GM23338 (cell line): Measurements from ENCODE around the gene RBM19. TPM values are rescaled to one million over a fixed set of nuclear protein-coding genes. Genes with fewer than 3 reads are reported as not detected.

Experiments
- ATAC-seq: fragments of 200-7000 bp; cut with Tn5 transposase; 3 replicates; pipeline ENCODE4 v1.9.1; 2020
- DNase-seq: peaks from one replicate; pipeline ENCODE4 v3.0.0-alpha.2; 2015; ENCODE audit warnings: low spot score
- H2AFZ ChIP-seq: fragments of 200-600 bp; sonication (generic); 2 replicates; pipeline ENCODE4 v1.8.0; 2016; ENCODE audit warnings: antibody characterized with exemption, mild to moderate bottlenecking, moderate library complexity
- H3F3A ChIP-seq: fragments of 200-600 bp; sonication (generic); replicated peaks from 2 replicates; pipeline ENCODE4 v1.8.0; 2017; ENCODE audit warnings: antibody characterized with exemption, mixed run types, low read depth
- H3K27ac ChIP-seq: fragments of 200-600 bp; sonication (generic); 2 replicates; pipeline ENCODE4 v1.6.1; 2016; ENCODE audit warnings: low read depth
- H3K27me3 ChIP-seq: fragments of 200-600 bp; sonication (generic); 2 replicates; pipeline ENCODE4 v1.8.0; 2016; ENCODE audit warnings: mild to moderate bottlenecking, mixed run types, moderate library complexity; ENCODE audit not compliant: insufficient read depth
- H3K36me3 ChIP-seq: fragments of 200-600 bp; sonication (generic); 2 replicates; pipeline ENCODE4 v1.8.0; 2016; ENCODE audit warnings: mild to moderate bottlenecking; ENCODE audit not compliant: insufficient read depth
- H3K4me1 ChIP-seq: fragments of 200-600 bp; sonication (generic); 2 replicates; pipeline ENCODE4 v1.8.0; 2016; ENCODE audit warnings: mild to moderate bottlenecking, moderate library complexity; ENCODE audit not compliant: insufficient read depth
- H3K4me2 ChIP-seq: fragments of 200-600 bp; sonication (generic); 2 replicates; pipeline ENCODE4 v1.7.1; 2017; ENCODE audit warnings: mixed run types
- H3K4me3 ChIP-seq: fragments of 200-600 bp; sonication (generic); 2 replicates; pipeline ENCODE4 v1.6.1; 2016; ENCODE audit warnings: mixed run types
- H3K79me2 ChIP-seq: fragments of 200-600 bp; sonication (generic); replicated peaks from 2 replicates; pipeline ENCODE4 v1.8.0; 2017; ENCODE audit warnings: mild to moderate bottlenecking; ENCODE audit not compliant: insufficient read depth
- H3K9me2 ChIP-seq: fragments of 200-600 bp; sonication (generic); 2 replicates; pipeline ENCODE4 v1.8.0; 2017; ENCODE audit not compliant: insufficient read depth
- H4K20me1 ChIP-seq: fragments of 200-600 bp; sonication (generic); replicated peaks from 2 replicates; pipeline ENCODE4 v1.8.0; 2017; ENCODE audit warnings: mild to moderate bottlenecking; ENCODE audit not compliant: insufficient read depth
- H3K27ac Mint-ChIP-seq: 2 replicates; pipeline ENCODE4 v1.8.0; 2020; ENCODE audit warnings: inconsistent platforms, mild to moderate bottlenecking, moderate library complexity, mixed read lengths
- H3K27me3 Mint-ChIP-seq: 3 replicates; pipeline ENCODE4 v1.8.0; 2022; ENCODE audit warnings: low read depth, mild to moderate bottlenecking, moderate library complexity, mixed read lengths, inconsistent platforms; ENCODE audit not compliant: insufficient read depth, poor library complexity
- H3K36me3 Mint-ChIP-seq: 3 replicates; pipeline ENCODE4 v1.8.0; 2021; ENCODE audit warnings: low read depth, mild to moderate bottlenecking, inconsistent platforms, moderate library complexity, mixed read lengths
- H3K4me1 Mint-ChIP-seq: 3 replicates; pipeline ENCODE4 v1.8.0; 2020; ENCODE audit warnings: mild to moderate bottlenecking, inconsistent platforms, mixed read lengths
- H3K4me3 Mint-ChIP-seq: 3 replicates; pipeline ENCODE4 v1.8.0; 2021; ENCODE audit warnings: moderate library complexity, mild to moderate bottlenecking, inconsistent platforms, mixed read lengths
- H3K9me3 Mint-ChIP-seq: 3 replicates; pipeline ENCODE4 v1.8.0; 2020; ENCODE audit warnings: moderate library complexity, mild to moderate bottlenecking, inconsistent platforms, mixed read lengths
- CREB1 ChIP-seq: fragments of 250-450 bp; sonication (Bioruptor Pico); IDR thresholded peaks from 2 replicates; pipeline ENCODE4 v1.5.0; 2020; ENCODE audit warnings: low read depth, mild to moderate bottlenecking, moderate library complexity
- EZH2 ChIP-seq: fragments of 200-600 bp; sonication (generic); IDR thresholded peaks from one replicate; pipeline ENCODE4 v1.8.0; 2017; ENCODE audit warnings: antibody characterized with exemption, mild to moderate bottlenecking, low read depth; ENCODE audit not compliant: unreplicated experiment
- EZH2phosphoT487 ChIP-seq: fragments of 200-600 bp; sonication (generic); IDR thresholded peaks from one replicate; pipeline ENCODE4 v1.8.1; 2018; ENCODE audit warnings: antibody characterized with exemption; ENCODE audit not compliant: unreplicated experiment
- JUNB ChIP-seq: IDR thresholded peaks from one replicate; pipeline ENCODE4 v1.6.1; 2016; ENCODE audit warnings: antibody characterized with exemption; ENCODE audit not compliant: unreplicated experiment
- NANOG ChIP-seq: IDR thresholded peaks from 2 replicates; pipeline ENCODE4 v1.6.1; 2016; ENCODE audit warnings: antibody characterized with exemption, borderline replicate concordance
- POLR2AphosphoS5 ChIP-seq: IDR thresholded peaks from 2 replicates; pipeline ENCODE4 v1.6.1; 2016; ENCODE audit warnings: antibody characterized with exemption, low read depth
- STAT1 ChIP-seq: IDR thresholded peaks from one replicate; pipeline ENCODE4 v1.6.1; 2016; ENCODE audit warnings: antibody characterized with exemption; ENCODE audit not compliant: unreplicated experiment
- ZNF114 ChIP-seq: fragments of 250-450 bp; sonication (Bioruptor Pico); IDR thresholded peaks from 2 replicates; pipeline ENCODE4 v1.5.0; 2020; ENCODE audit warnings: mild to moderate bottlenecking, moderate library complexity
- ZNF331 ChIP-seq: fragments of 250-450 bp; sonication (Bioruptor Pico); IDR thresholded peaks from 2 replicates; pipeline ENCODE4 v1.5.0; 2020; ENCODE audit warnings: low read depth, mild to moderate bottlenecking, moderate library complexity
- polyA plus RNA-seq: library from polyadenylated mRNA; unstranded; fragments of >200 nt; fragmentation: Nextera tagmentation; extraction: Ambion mirVana; gene quantifications from 2 replicates; pipeline ENCODE4 v1.2.1, GENCODE V29; 2016
- total RNA-seq: library from RNA; depleted of rRNA; stranded (reverse); fragments of >200 nt; shearing (Covaris generic); gene quantifications from 2 replicates; pipeline ENCODE4 v1.2.3, GENCODE V29; 2014
- TF ChIP-seq, protein P1 (sequence below), 2 experiments: fragments of 200-600 bp in 1 of 2; sonication (generic) in 1 of 2; conservative IDR thresholded peaks; 2 replicates each; pipeline versions ENCODE4 v1.5.1 to v1.6.1; 2016 to 2017; ENCODE audit warnings: antibody characterized with exemption in 2 of 2, low read depth in 2 of 2, mild to moderate bottlenecking in 2 of 2, moderate library complexity in 1 of 2
- TF ChIP-seq, protein P2 (sequence below): IDR thresholded peaks from 2 replicates; pipeline ENCODE4 v1.6.1; 2016; ENCODE audit warnings: antibody characterized with exemption
- TF ChIP-seq, protein P3 (sequence below): IDR thresholded peaks from one replicate; pipeline ENCODE4 v1.6.1; 2018; ENCODE audit warnings: antibody characterized with exemption; ENCODE audit not compliant: unreplicated experiment
- TF ChIP-seq, protein P4 (sequence below): fragments of 250-450 bp; sonication (Bioruptor Pico); IDR thresholded peaks from 2 replicates; pipeline ENCODE4 v1.5.0; 2020; ENCODE audit warnings: mild to moderate bottlenecking, moderate library complexity

Gene RBM19
- total and polyA plus RNA-seq, 2 experiments from 2014 or later: 43.4 to 56.7 TPM

DNA sequence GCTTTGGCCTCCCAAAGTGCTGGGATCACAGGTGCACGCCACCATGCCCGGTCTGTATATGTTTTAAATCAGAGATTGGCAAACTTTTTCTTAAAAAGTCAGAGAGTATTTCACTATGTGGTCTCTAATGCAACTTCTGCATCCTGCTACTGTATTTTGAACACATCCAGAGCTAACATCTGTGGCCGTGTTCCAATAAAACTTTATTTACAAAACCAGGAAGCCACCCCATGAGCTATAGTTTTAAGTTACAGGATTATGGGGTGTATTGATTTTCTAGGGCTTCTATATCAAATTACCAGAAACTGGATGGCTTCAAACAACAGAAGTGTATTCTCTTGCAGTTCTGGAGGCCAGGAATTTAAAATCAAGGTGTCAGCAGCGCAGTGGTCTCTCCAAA is 5.3 kb upstream of the RBM19 start:
- Mint-ChIP-seq H3K36me3 (no peaks in the 10 kb centered on the region), H3K4me3 (no peak overlapping the region), H3K4me1 (peaks cover 10% of the 10 kb centered on the region; the same call in 2 of the 3 replicates), H3K27me3 (peaks cover 5% of the 10 kb centered on the region), H3K9me3 (no peaks in the 10 kb centered on the region), H3K27ac (no peak overlapping the region)
- Histone ChIP-seq H3K36me3 (no peaks in the 10 kb centered on the region), H3F3A (no peaks in the 10 kb centered on the region), H2AFZ (no peak overlapping the region), H3K27me3 (no peaks in the 10 kb centered on the region), H3K79me2 (no peaks in the 10 kb centered on the region), H3K9me2 (peaks cover 6% of the 10 kb centered on the region), H3K4me3 (no peak overlapping the region), H3K27ac (no peak overlapping the region), H3K4me2 (no peak overlapping the region), H3K4me1 (peaks cover 11% of the 10 kb centered on the region), H4K20me1 (no peaks in the 10 kb centered on the region)
- DNase-seq (no peak), ATAC-seq (no peak)
- no peak for TF ChIP-seq ZNF331 (CRISPR knock-in tag)
- TF ChIP-seq, protein P1, sequence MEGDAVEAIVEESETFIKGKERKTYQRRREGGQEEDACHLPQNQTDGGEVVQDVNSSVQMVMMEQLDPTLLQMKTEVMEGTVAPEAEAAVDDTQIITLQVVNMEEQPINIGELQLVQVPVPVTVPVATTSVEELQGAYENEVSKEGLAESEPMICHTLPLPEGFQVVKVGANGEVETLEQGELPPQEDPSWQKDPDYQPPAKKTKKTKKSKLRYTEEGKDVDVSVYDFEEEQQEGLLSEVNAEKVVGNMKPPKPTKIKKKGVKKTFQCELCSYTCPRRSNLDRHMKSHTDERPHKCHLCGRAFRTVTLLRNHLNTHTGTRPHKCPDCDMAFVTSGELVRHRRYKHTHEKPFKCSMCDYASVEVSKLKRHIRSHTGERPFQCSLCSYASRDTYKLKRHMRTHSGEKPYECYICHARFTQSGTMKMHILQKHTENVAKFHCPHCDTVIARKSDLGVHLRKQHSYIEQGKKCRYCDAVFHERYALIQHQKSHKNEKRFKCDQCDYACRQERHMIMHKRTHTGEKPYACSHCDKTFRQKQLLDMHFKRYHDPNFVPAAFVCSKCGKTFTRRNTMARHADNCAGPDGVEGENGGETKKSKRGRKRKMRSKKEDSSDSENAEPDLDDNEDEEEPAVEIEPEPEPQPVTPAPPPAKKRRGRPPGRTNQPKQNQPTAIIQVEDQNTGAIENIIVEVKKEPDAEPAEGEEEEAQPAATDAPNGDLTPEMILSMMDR (conservative IDR thresholded peaks at IDR 0.05; ENCODE audit: low read depth in 2 of 2): no peak
- TF ChIP-seq STAT1: no peak
- TF ChIP-seq EZH2phosphoT487: no peak
- TF ChIP-seq, protein P2, sequence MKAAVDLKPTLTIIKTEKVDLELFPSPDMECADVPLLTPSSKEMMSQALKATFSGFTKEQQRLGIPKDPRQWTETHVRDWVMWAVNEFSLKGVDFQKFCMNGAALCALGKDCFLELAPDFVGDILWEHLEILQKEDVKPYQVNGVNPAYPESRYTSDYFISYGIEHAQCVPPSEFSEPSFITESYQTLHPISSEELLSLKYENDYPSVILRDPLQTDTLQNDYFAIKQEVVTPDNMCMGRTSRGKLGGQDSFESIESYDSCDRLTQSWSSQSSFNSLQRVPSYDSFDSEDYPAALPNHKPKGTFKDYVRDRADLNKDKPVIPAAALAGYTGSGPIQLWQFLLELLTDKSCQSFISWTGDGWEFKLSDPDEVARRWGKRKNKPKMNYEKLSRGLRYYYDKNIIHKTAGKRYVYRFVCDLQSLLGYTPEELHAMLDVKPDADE: no peak
- no peak for TF ChIP-seq NANOG
- TF ChIP-seq, protein P3, sequence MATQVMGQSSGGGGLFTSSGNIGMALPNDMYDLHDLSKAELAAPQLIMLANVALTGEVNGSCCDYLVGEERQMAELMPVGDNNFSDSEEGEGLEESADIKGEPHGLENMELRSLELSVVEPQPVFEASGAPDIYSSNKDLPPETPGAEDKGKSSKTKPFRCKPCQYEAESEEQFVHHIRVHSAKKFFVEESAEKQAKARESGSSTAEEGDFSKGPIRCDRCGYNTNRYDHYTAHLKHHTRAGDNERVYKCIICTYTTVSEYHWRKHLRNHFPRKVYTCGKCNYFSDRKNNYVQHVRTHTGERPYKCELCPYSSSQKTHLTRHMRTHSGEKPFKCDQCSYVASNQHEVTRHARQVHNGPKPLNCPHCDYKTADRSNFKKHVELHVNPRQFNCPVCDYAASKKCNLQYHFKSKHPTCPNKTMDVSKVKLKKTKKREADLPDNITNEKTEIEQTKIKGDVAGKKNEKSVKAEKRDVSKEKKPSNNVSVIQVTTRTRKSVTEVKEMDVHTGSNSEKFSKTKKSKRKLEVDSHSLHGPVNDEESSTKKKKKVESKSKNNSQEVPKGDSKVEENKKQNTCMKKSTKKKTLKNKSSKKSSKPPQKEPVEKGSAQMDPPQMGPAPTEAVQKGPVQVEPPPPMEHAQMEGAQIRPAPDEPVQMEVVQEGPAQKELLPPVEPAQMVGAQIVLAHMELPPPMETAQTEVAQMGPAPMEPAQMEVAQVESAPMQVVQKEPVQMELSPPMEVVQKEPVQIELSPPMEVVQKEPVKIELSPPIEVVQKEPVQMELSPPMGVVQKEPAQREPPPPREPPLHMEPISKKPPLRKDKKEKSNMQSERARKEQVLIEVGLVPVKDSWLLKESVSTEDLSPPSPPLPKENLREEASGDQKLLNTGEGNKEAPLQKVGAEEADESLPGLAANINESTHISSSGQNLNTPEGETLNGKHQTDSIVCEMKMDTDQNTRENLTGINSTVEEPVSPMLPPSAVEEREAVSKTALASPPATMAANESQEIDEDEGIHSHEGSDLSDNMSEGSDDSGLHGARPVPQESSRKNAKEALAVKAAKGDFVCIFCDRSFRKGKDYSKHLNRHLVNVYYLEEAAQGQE: no peak
- no peak for TF ChIP-seq POLR2AphosphoS5
- TF ChIP-seq JUNB: no peak
- no peak for TF ChIP-seq ZNF114 (CRISPR knock-in tag)
- TF ChIP-seq, protein P4, sequence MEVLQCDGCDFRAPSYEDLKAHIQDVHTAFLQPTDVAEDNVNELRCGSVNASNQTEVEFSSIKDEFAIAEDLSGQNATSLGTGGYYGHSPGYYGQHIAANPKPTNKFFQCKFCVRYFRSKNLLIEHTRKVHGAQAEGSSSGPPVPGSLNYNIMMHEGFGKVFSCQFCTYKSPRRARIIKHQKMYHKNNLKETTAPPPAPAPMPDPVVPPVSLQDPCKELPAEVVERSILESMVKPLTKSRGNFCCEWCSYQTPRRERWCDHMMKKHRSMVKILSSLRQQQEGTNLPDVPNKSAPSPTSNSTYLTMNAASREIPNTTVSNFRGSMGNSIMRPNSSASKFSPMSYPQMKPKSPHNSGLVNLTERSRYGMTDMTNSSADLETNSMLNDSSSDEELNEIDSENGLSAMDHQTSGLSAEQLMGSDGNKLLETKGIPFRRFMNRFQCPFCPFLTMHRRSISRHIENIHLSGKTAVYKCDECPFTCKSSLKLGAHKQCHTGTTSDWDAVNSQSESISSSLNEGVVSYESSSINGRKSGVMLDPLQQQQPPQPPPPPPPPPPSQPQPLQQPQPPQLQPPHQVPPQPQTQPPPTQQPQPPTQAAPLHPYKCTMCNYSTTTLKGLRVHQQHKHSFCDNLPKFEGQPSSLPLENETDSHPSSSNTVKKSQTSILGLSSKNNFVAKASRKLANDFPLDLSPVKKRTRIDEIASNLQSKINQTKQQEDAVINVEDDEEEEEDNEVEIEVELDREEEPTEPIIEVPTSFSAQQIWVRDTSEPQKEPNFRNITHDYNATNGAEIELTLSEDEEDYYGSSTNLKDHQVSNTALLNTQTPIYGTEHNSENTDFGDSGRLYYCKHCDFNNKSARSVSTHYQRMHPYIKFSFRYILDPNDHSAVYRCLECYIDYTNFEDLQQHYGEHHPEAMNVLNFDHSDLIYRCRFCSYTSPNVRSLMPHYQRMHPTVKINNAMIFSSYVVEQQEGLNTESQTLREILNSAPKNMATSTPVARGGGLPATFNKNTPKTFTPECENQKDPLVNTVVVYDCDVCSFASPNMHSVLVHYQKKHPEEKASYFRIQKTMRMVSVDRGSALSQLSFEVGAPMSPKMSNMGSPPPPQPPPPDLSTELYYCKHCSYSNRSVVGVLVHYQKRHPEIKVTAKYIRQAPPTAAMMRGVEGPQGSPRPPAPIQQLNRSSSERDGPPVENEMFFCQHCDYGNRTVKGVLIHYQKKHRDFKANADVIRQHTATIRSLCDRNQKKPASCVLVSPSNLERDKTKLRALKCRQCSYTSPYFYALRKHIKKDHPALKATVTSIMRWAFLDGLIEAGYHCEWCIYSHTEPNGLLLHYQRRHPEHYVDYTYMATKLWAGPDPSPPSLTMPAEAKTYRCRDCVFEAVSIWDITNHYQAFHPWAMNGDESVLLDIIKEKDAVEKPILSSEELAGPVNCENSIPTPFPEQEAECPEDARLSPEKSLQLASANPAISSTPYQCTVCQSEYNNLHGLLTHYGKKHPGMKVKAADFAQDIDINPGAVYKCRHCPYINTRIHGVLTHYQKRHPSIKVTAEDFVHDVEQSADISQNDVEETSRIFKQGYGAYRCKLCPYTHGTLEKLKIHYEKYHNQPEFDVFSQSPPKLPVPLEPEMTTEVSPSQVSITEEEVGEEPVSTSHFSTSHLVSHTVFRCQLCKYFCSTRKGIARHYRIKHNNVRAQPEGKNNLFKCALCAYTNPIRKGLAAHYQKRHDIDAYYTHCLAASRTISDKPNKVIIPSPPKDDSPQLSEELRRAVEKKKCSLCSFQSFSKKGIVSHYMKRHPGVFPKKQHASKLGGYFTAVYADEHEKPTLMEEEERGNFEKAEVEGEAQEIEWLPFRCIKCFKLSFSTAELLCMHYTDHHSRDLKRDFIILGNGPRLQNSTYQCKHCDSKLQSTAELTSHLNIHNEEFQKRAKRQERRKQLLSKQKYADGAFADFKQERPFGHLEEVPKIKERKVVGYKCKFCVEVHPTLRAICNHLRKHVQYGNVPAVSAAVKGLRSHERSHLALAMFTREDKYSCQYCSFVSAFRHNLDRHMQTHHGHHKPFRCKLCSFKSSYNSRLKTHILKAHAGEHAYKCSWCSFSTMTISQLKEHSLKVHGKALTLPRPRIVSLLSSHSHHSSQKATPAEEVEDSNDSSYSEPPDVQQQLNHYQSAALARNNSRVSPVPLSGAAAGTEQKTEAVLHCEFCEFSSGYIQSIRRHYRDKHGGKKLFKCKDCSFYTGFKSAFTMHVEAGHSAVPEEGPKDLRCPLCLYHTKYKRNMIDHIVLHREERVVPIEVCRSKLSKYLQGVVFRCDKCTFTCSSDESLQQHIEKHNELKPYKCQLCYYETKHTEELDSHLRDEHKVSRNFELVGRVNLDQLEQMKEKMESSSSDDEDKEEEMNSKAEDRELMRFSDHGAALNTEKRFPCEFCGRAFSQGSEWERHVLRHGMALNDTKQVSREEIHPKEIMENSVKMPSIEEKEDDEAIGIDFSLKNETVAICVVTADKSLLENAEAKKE (CRISPR knock-in tag): no peak
- TF ChIP-seq EZH2: no peak
- no peak for TF ChIP-seq CREB1
